ENCODE data around the gene KLF7. TPM values are rescaled to one million over a fixed set of nuclear protein-coding genes. Genes with fewer than 3 reads are reported as not detected.
"Not testable (repeated sequence)": the region's sequence is repeated elsewhere in the genome, so short reads cannot be mapped to it uniquely, and the experiment has no call there.

Gene KLF7
- total RNA-seq, 1 experiment from 2014 or later = 15.4 TPM

DNA sequence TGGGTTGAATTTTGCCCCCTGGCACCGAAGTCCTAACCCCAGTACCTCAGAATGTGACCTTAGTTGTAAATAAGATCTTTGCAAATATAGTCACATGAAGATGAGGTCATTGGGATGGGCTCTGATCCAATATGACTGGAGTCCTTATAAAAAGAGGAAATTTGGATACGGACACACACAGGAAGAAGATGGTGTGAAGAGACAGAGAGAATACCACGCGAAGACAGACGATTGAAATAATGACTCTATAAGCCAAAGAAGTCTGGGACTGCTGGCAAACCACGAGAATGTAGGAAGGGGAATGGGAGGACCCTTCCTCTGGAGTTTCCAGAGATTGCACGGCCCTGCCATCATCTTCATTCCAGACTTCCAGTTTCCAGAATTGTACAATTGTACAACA is 127.9 kb downstream of the KLF7 start:
- H3K9me2 ChIP-seq (ENCODE audit: insufficient read depth) = no peaks in the 10 kb centered on the region
- no peak for TF ChIP-seq CEBPB (IDR thresholded peaks at IDR 0.05; ENCODE audit: low read depth)
- no peak for TF ChIP-seq ELF1 (IDR thresholded peaks at IDR 0.05; ENCODE audit: borderline replicate concordance, low read depth)
- TF ChIP-seq, protein P1, sequence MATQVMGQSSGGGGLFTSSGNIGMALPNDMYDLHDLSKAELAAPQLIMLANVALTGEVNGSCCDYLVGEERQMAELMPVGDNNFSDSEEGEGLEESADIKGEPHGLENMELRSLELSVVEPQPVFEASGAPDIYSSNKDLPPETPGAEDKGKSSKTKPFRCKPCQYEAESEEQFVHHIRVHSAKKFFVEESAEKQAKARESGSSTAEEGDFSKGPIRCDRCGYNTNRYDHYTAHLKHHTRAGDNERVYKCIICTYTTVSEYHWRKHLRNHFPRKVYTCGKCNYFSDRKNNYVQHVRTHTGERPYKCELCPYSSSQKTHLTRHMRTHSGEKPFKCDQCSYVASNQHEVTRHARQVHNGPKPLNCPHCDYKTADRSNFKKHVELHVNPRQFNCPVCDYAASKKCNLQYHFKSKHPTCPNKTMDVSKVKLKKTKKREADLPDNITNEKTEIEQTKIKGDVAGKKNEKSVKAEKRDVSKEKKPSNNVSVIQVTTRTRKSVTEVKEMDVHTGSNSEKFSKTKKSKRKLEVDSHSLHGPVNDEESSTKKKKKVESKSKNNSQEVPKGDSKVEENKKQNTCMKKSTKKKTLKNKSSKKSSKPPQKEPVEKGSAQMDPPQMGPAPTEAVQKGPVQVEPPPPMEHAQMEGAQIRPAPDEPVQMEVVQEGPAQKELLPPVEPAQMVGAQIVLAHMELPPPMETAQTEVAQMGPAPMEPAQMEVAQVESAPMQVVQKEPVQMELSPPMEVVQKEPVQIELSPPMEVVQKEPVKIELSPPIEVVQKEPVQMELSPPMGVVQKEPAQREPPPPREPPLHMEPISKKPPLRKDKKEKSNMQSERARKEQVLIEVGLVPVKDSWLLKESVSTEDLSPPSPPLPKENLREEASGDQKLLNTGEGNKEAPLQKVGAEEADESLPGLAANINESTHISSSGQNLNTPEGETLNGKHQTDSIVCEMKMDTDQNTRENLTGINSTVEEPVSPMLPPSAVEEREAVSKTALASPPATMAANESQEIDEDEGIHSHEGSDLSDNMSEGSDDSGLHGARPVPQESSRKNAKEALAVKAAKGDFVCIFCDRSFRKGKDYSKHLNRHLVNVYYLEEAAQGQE (IDR thresholded peaks at IDR 0.05; ENCODE audit: low read depth) = no peak
- TF ChIP-seq, protein P2, sequence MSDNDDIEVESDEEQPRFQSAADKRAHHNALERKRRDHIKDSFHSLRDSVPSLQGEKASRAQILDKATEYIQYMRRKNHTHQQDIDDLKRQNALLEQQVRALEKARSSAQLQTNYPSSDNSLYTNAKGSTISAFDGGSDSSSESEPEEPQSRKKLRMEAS (IDR thresholded peaks at IDR 0.05) = no peak
- no peak for TF ChIP-seq RAD21 (IDR thresholded peaks at IDR 0.05; ENCODE audit: low read depth)
- TF ChIP-seq TCF7L2 (IDR thresholded peaks at IDR 0.05; ENCODE audit: borderline replicate concordance, extremely low read depth, insufficient read depth, insufficient read length) = no peak
- no peak for TF ChIP-seq SP1 (IDR thresholded peaks at IDR 0.05; ENCODE audit: low read depth)
- TF ChIP-seq, protein P3, sequence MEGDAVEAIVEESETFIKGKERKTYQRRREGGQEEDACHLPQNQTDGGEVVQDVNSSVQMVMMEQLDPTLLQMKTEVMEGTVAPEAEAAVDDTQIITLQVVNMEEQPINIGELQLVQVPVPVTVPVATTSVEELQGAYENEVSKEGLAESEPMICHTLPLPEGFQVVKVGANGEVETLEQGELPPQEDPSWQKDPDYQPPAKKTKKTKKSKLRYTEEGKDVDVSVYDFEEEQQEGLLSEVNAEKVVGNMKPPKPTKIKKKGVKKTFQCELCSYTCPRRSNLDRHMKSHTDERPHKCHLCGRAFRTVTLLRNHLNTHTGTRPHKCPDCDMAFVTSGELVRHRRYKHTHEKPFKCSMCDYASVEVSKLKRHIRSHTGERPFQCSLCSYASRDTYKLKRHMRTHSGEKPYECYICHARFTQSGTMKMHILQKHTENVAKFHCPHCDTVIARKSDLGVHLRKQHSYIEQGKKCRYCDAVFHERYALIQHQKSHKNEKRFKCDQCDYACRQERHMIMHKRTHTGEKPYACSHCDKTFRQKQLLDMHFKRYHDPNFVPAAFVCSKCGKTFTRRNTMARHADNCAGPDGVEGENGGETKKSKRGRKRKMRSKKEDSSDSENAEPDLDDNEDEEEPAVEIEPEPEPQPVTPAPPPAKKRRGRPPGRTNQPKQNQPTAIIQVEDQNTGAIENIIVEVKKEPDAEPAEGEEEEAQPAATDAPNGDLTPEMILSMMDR (IDR thresholded peaks at IDR 0.05 in 2 of 3, conservative IDR thresholded peaks at IDR 0.05 in 1 of 3; ENCODE audit: borderline replicate concordance in 1 of 3, insufficient read depth in 1 of 3, low read depth in 2 of 3, low read length in 2 of 3) = no peak
- TF ChIP-seq EGR1 (IDR thresholded peaks at IDR 0.05; ENCODE audit: low read depth) = no peak
- CTCF ChIA-PET = no interaction called here
- H3K4me1 ChIP-seq (ENCODE audit: control insufficient read depth in 1 of 2, insufficient read depth in 2 of 2, low read length in 2 of 2) = no peaks in the 10 kb centered on the region
- ATAC-seq = no peak
- H3K36me3 ChIP-seq (ENCODE audit: control insufficient read depth in 1 of 2, insufficient read depth in 2 of 2, low read length in 2 of 2) = no peaks in the 10 kb centered on the region
- H3K4me2 ChIP-seq (ENCODE audit: low read length) = no peak overlapping the region
- H2AFZ ChIP-seq (ENCODE audit: low read depth, low read length, poor library complexity, severe bottlenecking) = no peak overlapping the region
- no peaks in the 10 kb centered on the region for H3K27me3 ChIP-seq (ENCODE audit: insufficient read depth, low read length)
- RAD21 ChIA-PET (ENCODE audit: low non-redundant PET in 1 of 2, low total read pairs in 2 of 2, uncharacterized antibody in 2 of 2, unreplicated experiment in 2 of 2) = no interaction called here
- H4K20me1 ChIP-seq (ENCODE audit: insufficient read depth) = no peaks in the 10 kb centered on the region
- DNase-seq (ENCODE audit: low read depth, low spot score) = no peak
- POLR2A ChIA-PET = no interaction called here
- no peak overlapping the region for H3K9ac ChIP-seq (ENCODE audit: low read length)
- no peak overlapping the region for H3K27ac ChIP-seq (ENCODE audit: low read depth, low read length)
- no peak overlapping the region for H3K4me3 ChIP-seq (replicated peaks in 1 of 2; ENCODE audit: low read depth in 1 of 2, low read length in 2 of 2)
- H3K79me2 ChIP-seq (ENCODE audit: insufficient read depth, low read length) = no peaks in the 10 kb centered on the region
- H3K9me3 ChIP-seq (ENCODE audit: control insufficient read depth in 1 of 2, insufficient read depth in 1 of 2, low read depth in 1 of 2, low read length in 2 of 2) = no peaks in the 10 kb centered on the region
- BruUV-seq (replicated peaks) = no TSS peak
- intact Hi-C loops (cut with micrococcal nuclease) = no loop called here

DNA sequence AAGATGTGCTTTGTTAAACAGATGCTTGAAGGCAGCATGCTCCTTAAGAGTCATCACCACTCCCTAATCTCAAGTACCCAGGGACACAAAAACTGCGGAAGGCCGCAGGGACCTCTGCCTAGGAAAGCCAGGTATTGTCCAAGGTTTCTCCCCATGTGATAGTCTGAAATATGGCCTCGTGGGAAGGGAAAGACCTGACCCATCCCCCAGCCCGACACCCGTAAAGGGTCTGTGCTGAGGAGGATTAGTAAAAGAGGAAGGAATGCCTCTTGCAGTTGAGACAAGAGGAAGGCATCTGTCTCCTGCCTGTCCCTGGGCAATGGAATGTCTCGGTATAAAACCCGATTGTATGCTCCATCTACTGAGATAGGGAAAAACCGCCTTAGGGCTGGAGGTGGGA is 128.7 kb downstream of the KLF7 start:
- H3K79me2 ChIP-seq (ENCODE audit: insufficient read depth, low read length); BruUV-seq (replicated peaks); RAD21 ChIA-PET (ENCODE audit: low non-redundant PET in 1 of 2, low total read pairs in 2 of 2, uncharacterized antibody in 2 of 2, unreplicated experiment in 2 of 2); intact Hi-C loops (cut with micrococcal nuclease); H3K4me1 ChIP-seq (ENCODE audit: control insufficient read depth in 1 of 2, insufficient read depth in 2 of 2, low read length in 2 of 2); H3K27ac ChIP-seq (ENCODE audit: low read depth, low read length); H2AFZ ChIP-seq (ENCODE audit: low read depth, low read length, poor library complexity, severe bottlenecking); H3K9ac ChIP-seq (ENCODE audit: low read length); POLR2A ChIA-PET; H4K20me1 ChIP-seq (ENCODE audit: insufficient read depth); H3K27me3 ChIP-seq (ENCODE audit: insufficient read depth, low read length); H3K9me3 ChIP-seq (ENCODE audit: control insufficient read depth in 1 of 2, insufficient read depth in 1 of 2, low read depth in 1 of 2, low read length in 2 of 2); H3K36me3 ChIP-seq (ENCODE audit: control insufficient read depth in 1 of 2, insufficient read depth in 2 of 2, low read length in 2 of 2); ATAC-seq; H3K4me2 ChIP-seq (ENCODE audit: low read length); H3K4me3 ChIP-seq (replicated peaks in 1 of 2; ENCODE audit: low read depth in 1 of 2, low read length in 2 of 2); H3K9me2 ChIP-seq (ENCODE audit: insufficient read depth); CTCF ChIA-PET; DNase-seq (ENCODE audit: low read depth, low spot score): not testable (repeated sequence)
